Stimulated activated CD8-positive, alpha-beta memory T cell treated with anti-CD3 and anti-CD28 coated beads, Interleukin-7, amount 100 ng/mL, for 4 hours (primary cell): ENCODE results near the gene GASK1A.
"Not testable (repeated sequence)": the region's sequence is repeated elsewhere in the genome, so short reads cannot be mapped to it uniquely, and the experiment has no call there.

ENCODE experiments used
- DNase-seq, 2 donors: peaks; one replicate each; pipeline ENCODE4 v3.0.0-alpha.2; 2020; ENCODE audit warnings: low read depth in 2 of 2

Gene GASK1A

DNA sequence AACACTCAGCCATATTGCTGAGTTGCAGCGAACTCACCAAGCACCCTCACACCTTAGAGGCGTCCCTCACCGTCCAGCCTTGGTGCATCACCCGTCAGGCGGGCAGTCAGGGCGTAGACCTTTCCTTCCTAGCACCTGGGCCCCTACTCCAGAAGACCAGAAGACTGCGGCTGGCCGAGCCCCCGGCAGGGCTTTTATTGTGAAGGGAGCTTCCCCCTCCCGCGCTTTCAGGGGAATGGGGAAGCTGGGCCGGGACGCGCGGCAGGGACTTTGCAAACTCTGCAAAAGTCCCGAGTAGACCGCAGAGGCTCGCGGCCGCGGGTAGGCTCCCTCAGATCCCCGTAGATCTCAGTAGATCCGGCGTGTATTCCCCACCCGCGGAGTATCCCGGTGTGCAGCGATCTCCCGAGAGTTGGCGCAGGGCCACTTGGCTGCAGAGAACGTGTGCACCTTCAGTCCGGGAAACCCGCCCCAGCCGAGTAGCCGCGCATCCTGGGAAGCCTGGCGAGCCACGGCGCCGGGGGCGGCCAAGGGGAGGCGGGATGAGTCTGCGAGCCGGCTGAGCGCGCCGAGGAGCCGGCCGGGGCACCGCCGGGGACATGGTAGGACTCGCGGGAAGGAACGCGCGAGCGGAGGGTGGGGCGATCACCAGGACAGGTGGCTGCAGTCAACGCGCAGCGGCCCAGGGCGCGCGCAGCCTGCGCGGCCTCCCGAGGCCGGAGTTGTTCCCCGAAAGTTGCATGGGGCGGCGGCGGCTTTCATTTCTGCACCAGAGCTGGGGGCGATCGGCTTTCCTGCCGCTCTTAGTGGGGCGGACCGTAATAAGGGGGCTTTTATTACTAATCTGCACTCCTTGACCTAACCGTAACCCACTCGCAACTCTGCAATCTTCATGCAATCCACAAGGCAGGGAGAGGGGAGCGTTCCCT lies at the start of gene GASK1A:
GASK1A (plus strand) TSS at position 268 of the 929 bp plus-strand sequence; CDS start at position 600, 332 bp downstream.
- no peak for DNase-seq

DNA sequence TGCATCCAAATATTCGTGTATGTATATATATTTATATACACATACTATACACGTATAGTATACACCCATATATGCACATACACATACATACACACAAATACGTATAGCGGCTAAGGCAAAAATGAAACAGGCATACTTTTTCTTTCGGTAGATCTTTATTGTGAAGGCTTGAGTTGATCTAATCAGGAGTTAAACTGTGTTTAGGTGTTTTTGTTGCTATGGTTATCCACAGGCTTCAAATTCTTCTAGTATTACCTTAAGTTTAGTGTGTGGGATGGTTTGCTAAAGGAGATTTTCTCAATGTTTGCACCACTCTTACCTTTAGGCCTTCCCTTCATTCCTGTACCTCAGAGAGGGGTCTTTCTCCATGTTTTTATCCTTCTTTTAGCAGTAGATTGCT lies 45.0 kb upstream of the GASK1A start:
- DNase-seq = no peak

DNA sequence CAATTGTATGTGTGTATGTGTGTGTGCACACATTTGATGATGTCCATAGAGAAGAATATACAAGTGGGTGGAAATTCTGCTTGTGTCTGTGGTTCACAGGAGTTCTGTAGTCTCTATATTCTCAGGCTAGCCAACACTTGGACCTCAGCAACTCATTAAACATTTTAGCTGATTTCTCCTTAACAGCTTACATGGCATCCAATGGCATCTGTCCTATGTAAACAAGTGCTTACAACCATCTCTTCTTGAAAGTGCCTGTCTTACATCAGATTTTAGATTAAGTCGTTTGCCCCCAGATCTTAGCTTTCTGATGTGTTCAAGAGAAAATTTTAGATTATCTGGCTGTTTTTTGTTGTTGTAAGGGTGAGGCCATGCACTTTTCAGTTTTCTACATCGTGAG lies 44.2 kb upstream of the GASK1A start:
- no peak for DNase-seq

DNA sequence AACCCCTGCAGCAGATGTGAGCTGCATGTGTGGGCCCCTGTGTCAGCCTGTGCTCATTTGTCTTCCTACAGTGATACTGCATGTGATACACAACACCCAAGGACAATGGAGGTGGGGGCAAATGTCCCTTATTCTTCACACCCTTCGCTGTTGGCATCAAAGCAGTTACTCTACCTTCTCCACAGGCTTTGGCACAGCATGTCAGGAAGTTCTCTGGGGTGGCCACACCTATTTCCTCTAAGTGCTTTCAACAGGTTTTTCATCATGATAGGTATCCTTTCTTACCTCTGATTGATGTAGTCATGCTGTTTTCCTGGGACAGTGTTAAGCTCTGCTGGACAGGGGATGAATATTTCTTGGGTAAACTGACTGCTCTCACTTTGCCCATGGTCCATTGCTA lies 43.6 kb upstream of the GASK1A start:
- no peak for DNase-seq

DNA sequence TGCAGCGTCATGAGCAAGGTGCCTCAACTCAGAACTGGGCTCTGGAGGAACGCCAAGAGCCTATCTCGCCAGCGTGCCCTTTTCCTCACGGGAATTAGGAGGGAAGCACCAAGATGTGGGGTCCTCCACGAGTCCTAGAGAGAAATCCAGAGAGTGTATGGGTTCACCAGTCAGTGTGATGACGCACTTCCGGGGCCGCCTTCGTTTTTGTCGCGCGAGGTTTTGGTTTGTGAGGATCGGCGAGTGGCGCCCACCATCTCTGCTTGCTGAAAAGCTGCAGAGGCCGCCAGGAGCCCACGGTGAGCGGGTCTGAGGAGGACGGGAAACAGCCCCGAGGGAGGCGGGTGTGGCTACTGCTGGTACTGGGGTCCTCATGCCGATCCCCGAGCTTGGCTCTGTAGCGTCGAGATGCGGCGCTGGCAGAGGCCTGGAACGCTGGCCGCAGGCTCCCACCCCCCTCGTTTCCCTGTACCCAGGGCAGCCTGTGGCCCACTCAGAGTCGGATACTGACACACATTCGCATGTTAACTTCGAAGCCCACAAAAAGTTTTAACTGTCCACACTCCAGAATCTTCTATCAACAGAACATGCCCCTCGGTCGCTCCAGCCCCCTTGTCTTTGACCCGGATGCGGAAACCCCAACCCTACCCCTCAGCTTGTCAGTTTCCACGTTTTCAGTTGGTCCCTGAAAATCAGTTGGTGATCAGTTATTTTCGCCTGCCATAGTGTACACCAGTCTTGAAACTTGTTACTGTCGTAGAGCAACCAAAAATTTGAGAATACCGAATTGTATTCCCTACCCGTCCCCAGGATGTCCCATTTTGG lies 42.7 kb upstream of the GASK1A start:
- DNase-seq = no peak

DNA sequence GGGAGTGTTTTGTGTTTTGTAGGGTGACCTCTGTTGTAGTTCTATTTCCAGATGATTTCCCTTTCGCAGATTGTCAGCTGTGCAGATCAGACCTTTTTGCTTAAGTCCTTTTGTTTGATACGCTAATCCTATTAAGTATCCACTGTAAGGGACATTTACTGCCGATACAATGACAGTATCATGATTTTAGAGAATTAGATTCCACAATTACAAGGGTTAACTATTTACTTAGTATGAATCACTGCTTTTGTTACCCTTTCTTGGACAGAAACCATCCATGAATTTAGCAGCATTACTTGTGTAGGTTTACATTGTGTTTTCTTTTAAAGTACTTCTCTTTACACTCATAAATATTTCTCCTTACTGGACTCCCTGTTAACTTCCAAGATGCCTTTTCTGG lies 41.8 kb upstream of the GASK1A start:
- DNase-seq = no peak

DNA sequence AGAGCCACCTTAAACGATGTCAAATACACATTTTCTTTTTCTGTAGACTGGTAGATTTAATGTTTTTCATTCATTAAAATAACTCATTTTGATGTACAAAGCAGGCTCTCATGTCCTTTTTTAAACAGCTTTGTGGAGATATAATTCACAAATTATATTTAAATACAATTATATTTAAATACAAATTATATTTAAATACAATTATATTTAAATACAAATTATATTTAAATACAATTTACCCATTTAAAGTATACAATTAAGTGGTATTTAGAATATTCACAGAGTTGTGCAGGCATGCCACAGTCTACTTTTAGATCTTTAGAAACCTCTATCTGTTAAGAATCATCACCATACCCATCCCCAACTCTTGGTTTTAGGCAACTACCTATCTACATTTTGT lies 36.4 kb upstream of the GASK1A start:
- no peak for DNase-seq

DNA sequence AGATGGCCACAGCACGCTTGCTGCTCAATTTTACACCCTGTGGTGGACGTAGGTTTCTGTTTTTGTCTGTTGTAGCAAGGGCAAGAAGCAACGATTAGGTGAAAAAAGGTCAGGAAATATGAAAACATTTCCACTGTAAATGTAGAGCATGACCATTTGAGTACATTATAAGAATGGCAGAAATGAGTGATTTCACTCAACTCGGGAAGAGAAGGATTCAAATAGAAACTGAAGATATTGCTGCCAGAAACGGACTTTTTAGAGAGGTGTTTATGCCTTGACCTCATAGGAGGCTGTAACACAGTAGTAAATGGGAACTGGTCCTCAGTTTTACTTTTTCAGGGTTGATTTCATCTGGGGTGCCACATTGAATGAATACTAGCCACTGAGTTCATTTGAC lies 33.1 kb upstream of the GASK1A start:
- no peak for DNase-seq

DNA sequence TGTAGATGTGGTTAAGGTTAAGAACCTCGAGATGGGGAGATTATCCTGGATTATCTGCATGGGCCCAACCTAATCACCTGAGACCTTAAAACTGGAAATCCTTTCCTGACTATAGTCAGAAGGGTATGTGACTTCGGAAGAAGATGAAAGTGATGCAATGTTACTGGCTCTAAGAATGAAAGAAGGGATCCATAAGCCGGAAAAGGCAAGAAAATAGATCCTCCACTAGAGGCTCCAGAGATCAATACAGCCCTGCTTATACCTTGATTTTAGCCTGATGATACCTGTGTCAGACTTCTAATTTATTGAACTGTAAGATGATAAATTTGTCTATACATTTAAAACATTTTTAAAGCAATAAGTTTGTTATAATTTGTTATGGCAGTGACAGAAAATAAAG lies 21.5 kb upstream of the GASK1A start:
- DNase-seq = no peak

DNA sequence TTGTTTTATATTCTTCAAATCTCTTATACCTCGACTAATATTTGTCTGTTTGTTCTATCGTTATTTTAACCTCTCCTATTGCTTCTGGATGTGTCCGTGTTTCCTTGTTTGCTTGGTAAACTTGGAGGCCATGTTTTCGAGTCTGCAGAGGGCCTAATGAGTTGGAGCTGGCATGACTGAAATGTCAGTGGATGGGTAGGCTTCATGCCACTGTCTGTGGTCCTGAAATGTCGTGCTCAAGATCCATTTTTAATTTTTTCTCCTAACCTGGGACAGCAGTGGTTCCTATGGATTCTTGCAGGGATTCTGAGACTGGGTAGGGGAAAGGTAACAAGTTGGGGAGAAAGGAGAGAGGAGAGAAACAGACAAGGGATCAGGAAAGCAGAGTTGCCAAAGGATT lies 18.8 kb upstream of the GASK1A start:
- no peak for DNase-seq

DNA sequence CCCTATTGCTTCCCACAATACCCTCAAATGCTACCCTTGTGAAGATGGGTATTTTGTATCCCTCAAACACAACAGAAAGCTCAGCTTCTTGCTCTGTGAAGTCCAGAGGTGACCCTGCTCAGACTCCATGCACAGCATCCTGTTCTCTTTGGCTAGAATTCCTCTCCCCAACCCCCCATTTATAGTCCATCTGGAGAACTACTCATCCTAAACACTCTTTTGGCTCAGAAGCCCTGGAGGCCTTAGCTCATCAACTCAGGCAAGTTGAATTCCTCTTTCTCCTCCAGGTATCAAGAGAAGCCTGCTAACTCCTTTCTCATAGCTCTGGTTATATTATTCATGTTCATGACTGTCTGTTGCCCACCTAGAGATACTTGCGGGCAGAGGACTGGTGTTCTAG lies 18.3 kb upstream of the GASK1A start:
- DNase-seq = no peak

DNA sequence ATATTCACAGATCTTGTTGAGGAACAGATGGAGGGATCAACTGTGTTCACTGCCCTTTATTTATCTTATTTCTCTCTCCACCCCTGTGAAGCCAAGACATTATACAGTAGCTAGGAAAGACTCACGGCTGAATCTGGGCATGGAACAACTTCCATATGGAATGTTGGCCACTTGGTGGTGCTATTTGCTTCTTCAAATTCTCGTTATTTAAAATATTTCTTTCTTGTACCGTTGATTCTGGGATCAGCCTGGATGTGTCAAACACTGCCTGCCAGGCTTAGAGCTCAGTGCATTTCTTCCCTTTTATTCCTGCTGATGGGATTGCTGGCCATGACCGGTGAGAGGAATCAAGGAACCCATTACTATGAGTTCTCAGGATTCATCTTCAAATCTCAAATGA lies 17.5 kb upstream of the GASK1A start:
- no peak for DNase-seq

DNA sequence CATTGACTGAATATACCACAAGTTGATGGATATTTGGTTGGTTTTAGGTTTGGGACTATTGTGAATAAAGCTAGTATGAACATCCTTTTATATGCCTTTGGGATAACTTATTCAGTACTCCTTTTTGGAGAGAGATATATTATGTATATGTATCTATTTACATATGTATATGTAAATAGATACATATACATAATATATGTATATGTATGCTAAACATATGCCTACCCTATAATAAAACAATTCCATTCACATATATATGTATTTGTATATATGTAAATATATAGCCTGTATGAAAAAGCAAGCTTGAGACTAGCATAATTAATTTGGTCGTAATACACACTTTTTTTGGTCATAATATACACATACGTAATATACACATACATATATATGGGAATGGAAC lies 15.8 kb upstream of the GASK1A start:
- no peak for DNase-seq

DNA sequence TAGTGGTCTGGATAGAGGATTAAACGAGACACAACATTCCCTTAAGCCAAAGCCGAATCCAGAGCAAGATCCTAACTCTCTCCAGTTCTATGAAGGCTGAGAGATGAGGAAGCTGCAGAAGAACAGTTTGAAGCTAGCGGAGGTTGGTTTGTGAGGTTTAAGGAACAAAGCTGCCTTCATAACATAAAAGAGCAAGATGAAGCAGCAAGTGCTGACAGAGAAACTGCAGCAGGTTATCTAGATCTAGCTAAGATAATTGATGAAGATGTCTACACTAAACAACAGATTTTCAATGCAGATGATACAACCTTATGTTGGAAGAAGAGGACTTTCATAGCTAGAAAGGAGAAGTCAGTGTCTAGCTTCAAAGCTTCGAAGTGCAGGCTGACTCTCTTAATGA lies 14.8 kb upstream of the GASK1A start:
- DNase-seq = no peak

DNA sequence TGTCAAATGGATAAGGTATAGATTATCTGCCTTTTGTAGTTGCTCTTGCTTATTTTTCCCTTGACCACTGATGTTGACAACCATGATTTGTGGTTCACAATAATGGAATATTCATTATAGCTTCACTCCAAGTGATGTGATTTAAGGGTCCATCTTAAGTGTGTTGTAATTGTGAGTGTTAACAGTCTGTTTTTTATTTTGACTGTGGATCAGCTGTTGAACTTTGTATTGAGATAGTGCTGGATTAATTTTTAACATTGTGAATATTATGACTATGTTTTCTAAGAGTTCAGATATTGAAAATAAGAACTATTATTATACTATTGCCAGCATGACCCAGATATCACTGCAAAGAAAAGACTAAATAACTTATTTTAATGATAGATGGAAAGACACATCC lies 8.6 kb upstream of the GASK1A start:
- no peak for DNase-seq

DNA sequence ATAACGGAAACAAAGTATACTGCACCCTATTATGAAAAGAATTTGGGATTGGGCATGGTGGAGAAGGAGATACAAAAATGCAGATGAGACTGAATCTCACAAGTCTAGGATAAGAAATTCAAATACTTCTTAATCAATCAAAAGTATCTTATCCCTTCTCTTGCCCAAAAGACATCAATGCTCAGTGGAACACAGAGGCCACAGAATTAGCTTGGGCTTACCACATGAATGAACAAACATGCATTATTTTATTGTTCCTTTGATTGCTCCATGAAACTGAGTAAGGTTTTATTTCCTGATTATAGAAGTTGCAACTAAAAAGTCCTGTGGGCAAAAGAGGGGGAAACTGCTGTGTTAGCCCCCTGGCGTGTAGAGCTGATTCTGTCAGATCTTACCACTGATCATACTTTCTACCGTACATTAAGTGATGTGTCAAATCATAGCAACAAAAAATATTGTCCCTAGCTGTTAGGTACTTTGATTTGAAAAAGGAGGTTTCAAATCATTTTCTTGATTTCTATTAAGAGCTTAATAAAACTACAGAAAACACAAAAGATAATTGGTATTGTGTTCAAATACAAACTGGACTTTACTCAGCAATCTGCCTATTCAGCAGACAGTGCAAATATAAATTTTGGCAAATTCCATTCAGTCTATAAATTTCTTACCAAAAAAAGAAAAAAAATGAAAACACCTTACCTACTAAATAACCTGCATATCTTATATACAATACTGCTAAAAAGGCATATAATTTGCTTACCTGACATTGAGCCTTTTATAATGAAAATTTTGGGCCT lies 7.9 kb upstream of the GASK1A start:
- no peak for DNase-seq

DNA sequence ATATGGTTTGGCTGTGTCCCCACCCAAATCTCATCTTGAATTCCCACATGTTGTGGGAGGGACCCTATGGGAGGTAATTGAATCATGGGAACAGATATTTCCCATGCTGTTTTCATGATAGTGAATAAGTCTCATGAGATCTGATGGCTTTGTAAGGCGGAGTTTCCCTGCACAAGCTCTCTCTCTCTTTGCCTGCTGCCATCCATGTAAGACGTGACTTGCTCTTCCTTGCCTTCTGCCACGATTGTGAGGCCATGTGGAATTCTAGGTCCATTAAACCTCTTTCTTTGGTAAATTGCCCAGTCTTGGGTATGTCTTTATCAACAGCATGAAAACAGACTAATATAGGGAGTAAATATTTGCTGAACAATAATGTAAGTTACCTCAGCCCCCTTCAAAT lies 4.2 kb upstream of the GASK1A start:
- DNase-seq = not testable (repeated sequence)

DNA sequence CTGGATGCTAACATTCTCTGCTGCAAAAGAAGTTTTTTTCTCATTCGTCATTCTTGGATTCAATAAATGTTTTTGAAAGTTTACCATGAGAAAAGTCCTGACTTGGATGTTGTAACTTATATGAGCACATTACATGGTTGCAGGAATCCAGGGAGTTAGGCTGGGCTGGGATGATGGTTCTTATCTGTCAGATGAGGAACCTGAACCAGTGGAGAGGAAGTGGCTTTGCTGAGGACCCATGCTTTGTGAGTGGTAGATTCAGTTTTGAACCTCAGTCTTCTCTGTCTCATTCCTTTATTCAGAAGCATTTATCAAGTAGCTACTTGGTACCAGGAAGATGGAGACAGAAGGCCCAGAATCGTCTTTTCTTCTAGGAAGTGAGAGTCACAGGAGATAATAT lies 3.7 kb upstream of the GASK1A start:
- DNase-seq = no peak

DNA sequence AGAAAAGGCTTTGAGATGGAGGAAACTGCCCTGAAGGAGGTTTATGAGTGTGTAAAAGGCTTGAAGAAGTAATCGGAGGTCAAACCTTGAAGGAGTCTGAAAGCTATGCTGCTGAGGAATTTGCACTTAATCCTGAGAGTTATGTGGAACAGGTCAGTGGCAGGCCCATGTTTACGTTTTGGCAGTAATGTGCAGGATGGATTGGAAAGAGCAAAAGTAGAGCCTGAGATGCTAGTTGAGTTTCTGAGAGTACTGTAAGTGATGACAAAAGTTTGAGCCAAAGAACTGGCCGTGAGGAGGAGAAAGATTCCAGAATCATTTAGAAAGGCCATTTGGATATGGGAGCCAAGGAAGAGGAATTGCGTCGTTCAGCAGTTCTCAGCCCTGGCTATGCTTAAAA lies 3.2 kb upstream of the GASK1A start:
- DNase-seq = no peak

DNA sequence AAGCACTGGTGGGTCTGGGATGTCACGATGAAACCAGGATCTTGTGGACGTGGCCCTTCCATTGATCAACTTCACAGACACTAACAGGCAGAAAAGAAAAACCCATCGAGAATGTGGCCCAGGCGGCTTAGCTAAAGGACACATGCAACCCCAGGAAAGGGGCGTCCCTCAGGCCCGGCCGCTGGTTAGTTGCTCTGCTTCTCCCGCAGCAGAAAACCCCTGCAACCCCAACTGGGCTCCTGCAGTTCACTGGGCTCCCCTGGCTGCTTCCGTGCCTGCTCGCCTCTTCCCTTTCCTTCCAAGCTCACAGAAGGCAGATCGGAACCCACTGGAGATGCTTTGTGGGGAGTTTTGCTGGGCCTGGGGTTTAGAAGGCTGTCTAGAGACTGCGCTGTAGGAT lies 1.1 kb downstream of the GASK1A start:
- DNase-seq = no peak

DNA sequence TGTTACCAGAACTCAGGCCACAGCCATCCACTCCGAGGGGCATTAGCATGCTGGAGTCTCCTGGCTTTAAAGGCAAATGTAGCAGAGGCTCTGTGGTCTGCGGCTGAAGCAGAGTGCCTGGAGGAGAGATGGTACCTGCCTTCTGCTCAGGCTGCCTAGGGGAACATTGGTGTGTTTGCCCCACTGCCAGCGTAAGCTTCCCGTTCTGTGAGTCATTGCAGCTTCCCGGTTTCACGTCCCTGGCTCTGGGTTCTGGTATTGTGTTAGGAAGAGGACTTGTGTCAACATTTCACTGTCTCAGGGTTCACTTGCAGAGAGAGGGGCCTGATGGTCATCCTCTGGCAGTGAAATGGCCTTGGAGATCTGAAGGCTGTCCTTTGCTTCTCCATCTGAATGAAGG lies 1.8 kb downstream of the GASK1A start:
- no peak for DNase-seq
